Esophagus (tissue), 2 donors: ENCODE results near the gene WDPCP. TPM values are rescaled to one million over a fixed set of nuclear protein-coding genes. Genes with fewer than 3 reads are reported as not detected.

Experiments used
- H3K27ac ChIP-seq, 2 donors: one replicate each; pipeline ENCODE4 v1.5.1; 2013; ENCODE audit warnings: low read depth in 2 of 2, mild to moderate bottlenecking in 2 of 2, inconsistent platforms in 1 of 2, low read length in 1 of 2, moderate library complexity in 1 of 2
- H3K27me3 ChIP-seq, 2 donors: one replicate each; pipeline ENCODE4 v1.6.1; 2013; ENCODE audit warnings: low read length in 2 of 2, control low read depth in 1 of 2, mild to moderate bottlenecking in 1 of 2; ENCODE audit not compliant: insufficient read depth in 2 of 2, control insufficient read depth in 1 of 2
- H3K36me3 ChIP-seq, 2 donors: one replicate each; pipeline ENCODE4 v1.6.1; 2013; ENCODE audit warnings: low read length in 1 of 2; ENCODE audit not compliant: control insufficient read depth in 2 of 2, insufficient read depth in 2 of 2
- H3K4me1 ChIP-seq, 2 donors: one replicate each; pipeline ENCODE4 v1.6.1; 2013; ENCODE audit warnings: low read length in 1 of 2; ENCODE audit not compliant: control insufficient read depth in 2 of 2, insufficient read depth in 2 of 2
- H3K4me3 ChIP-seq, 2 donors: one replicate each; pipeline ENCODE4 v1.5.1; 2013; ENCODE audit warnings: low read length in 2 of 2, mild to moderate bottlenecking in 2 of 2, low read depth in 1 of 2, moderate library complexity in 1 of 2
- H3K9me3 ChIP-seq, 2 donors: one replicate each; pipeline ENCODE4 v1.6.1; 2013; ENCODE audit warnings: mild to moderate bottlenecking in 2 of 2, low read depth in 1 of 2, low read length in 1 of 2, moderate library complexity in 1 of 2; ENCODE audit not compliant: control insufficient read depth in 2 of 2, insufficient read depth in 1 of 2
- WGBS, 2 donors: extraction: QIAGEN DNeasy Blood & Tissue Kit; methylation state at CpG; one replicate each; pipeline ENCODE4 v1.1.7; 2013; 5-methylcytosine and 5-hydroxymethylcytosine counted together
- polyA plus RNA-seq, 2 donors: library from polyadenylated mRNA; stranded (reverse); fragments of 200-250 nt; gene quantifications; one replicate each; pipeline ENCODE4 v1.2.3, GENCODE V29; 2013
- donor health status: healthy with polysubstance abuse.
- donor health status: Bipolar disorder and iron deficiency.

WDPCP gene
- polyA plus RNA-seq, 2 donors, result 0.81 to 0.94 TPM

- Histone ChIP-seq H3K4me3 (no peak overlapping the region), H3K27ac (no peak overlapping the region), H3K9me3 (no peaks in the 10 kb centered on the region), H3K36me3 (no peaks in the 10 kb centered on the region), H3K27me3 (no peaks in the 10 kb centered on the region), H3K4me1 (no peaks in the 10 kb centered on the region)
- WGBS, 2 donors, result 84% methylated on average over 1 of the region's 1 CpG
Measured at GRCh38 chr2:63438181-63438580, 150.1 kb downstream of the WDPCP start.

- Histone ChIP-seq H3K4me3 (no peak overlapping the region), H3K36me3 (no peaks in the 10 kb centered on the region), H3K9me3 (no peaks in the 10 kb centered on the region), H3K4me1 (no peaks in the 10 kb centered on the region), H3K27ac (no peak overlapping the region), H3K27me3 (no peaks in the 10 kb centered on the region)
Measured at GRCh38 chr2:63436488-63436887, 151.8 kb downstream of the WDPCP start.

GRCh38 chr2:63435070-63435469, 153.2 kb downstream of the WDPCP start:
- Histone ChIP-seq H3K27me3 (no peaks in the 10 kb centered on the region), H3K27ac (no peak overlapping the region), H3K9me3 (no peaks in the 10 kb centered on the region), H3K36me3 (no peaks in the 10 kb centered on the region), H3K4me3 (no peak overlapping the region), H3K4me1 (no peaks in the 10 kb centered on the region)
- WGBS, 2 donors, result 33 to 52% methylated on average over 1 of the region's 1 CpG

- WGBS, 2 donors, result 82 to 86% methylated on average over 12 of the region's 12 CpGs
- H3K27me3 ChIP-seq, result no peaks in the 10 kb centered on the region
- no peak overlapping the region for H3K4me3 ChIP-seq
- H3K36me3 ChIP-seq, result no peaks in the 10 kb centered on the region
- no peaks in the 10 kb centered on the region for H3K4me1 ChIP-seq
- H3K9me3 ChIP-seq, result no peaks in the 10 kb centered on the region
- no peak overlapping the region for H3K27ac ChIP-seq
Measured at GRCh38 chr2:63434024-63435001, 154.0 kb downstream of the WDPCP start.

- Histone ChIP-seq H3K9me3 (no peaks in the 10 kb centered on the region), H3K36me3 (no peaks in the 10 kb centered on the region), H3K27me3 (no peaks in the 10 kb centered on the region), H3K27ac (no peak overlapping the region), H3K4me1 (no peaks in the 10 kb centered on the region), H3K4me3 (no peak overlapping the region)
Measured at GRCh38 chr2:63432373-63432772, 155.9 kb downstream of the WDPCP start.

GRCh38 chr2:63425606-63426005, 162.7 kb downstream of the WDPCP start:
- no peaks in the 10 kb centered on the region for H3K36me3 ChIP-seq

GRCh38 chr2:63425079-63425416, 163.2 kb downstream of the WDPCP start:
- H3K27ac ChIP-seq, result no peak overlapping the region
- no peaks in the 10 kb centered on the region for H3K27me3 ChIP-seq
- no peak overlapping the region for H3K4me3 ChIP-seq
- H3K36me3 ChIP-seq, result no peaks in the 10 kb centered on the region
- 76 to 85% methylated on average over 4 of the region's 4 CpGs for WGBS, 2 donors
- H3K9me3 ChIP-seq, result no peaks in the 10 kb centered on the region
- no peaks in the 10 kb centered on the region for H3K4me1 ChIP-seq

More at GRCh38 chr2:63425606-63426005, 162.7 kb downstream of the WDPCP start:
- H3K27ac ChIP-seq, result no peak overlapping the region
- no peak overlapping the region for H3K4me3 ChIP-seq
- no peaks in the 10 kb centered on the region for H3K4me1 ChIP-seq
- H3K27me3 ChIP-seq, result no peaks in the 10 kb centered on the region
- H3K9me3 ChIP-seq, result no peaks in the 10 kb centered on the region

- H3K27ac ChIP-seq, result no peak overlapping the region
- no peak overlapping the region for H3K4me3 ChIP-seq
- H3K9me3 ChIP-seq, result no peaks in the 10 kb centered on the region
- H3K4me1 ChIP-seq, result no peaks in the 10 kb centered on the region
- H3K27me3 ChIP-seq, result no peaks in the 10 kb centered on the region
- WGBS, 2 donors, result 79 to 81% methylated on average over 15 of the region's 15 CpGs
- no peaks in the 10 kb centered on the region for H3K36me3 ChIP-seq
Measured at GRCh38 chr2:63424329-63425078, 163.8 kb downstream of the WDPCP start.

GRCh38 chr2:63422556-63422955, 165.7 kb downstream of the WDPCP start:
- Histone ChIP-seq H3K4me3 (no peak overlapping the region), H3K9me3 (no peaks in the 10 kb centered on the region), H3K4me1 (no peaks in the 10 kb centered on the region), H3K27ac (no peak overlapping the region), H3K36me3 (no peaks in the 10 kb centered on the region), H3K27me3 (no peaks in the 10 kb centered on the region)
- 96 to 97% methylated on average over 1 of the region's 1 CpG for WGBS, 2 donors
